Astrocyte of the cerebellum (primary cell): Measurements from ENCODE around the gene YDJC.

Experiments
- DNase-seq: peaks from one replicate; pipeline ENCODE4 v3.0.0-alpha.2; 2011; ENCODE audit warnings: low read depth
- H3K4me3 ChIP-seq: 2 replicates; pipeline ENCODE4 v1.5.1; 2011; ENCODE audit warnings: mild to moderate bottlenecking, low read depth, low read length, moderate library complexity
- in situ Hi-C: cut with HindIII; loops from 2 replicates; pipeline ENCODE4 v1.10.0; 2017; ENCODE audit warnings: low sequenced_read_pairs
- TF ChIP-seq, protein P1 (sequence below): IDR thresholded peaks from 2 replicates; pipeline ENCODE4 v1.5.1; 2012; ENCODE audit warnings: low read length, low read depth, moderate library complexity, mild to moderate bottlenecking; ENCODE audit errors: missing control alignments

YDJC gene

DNA sequence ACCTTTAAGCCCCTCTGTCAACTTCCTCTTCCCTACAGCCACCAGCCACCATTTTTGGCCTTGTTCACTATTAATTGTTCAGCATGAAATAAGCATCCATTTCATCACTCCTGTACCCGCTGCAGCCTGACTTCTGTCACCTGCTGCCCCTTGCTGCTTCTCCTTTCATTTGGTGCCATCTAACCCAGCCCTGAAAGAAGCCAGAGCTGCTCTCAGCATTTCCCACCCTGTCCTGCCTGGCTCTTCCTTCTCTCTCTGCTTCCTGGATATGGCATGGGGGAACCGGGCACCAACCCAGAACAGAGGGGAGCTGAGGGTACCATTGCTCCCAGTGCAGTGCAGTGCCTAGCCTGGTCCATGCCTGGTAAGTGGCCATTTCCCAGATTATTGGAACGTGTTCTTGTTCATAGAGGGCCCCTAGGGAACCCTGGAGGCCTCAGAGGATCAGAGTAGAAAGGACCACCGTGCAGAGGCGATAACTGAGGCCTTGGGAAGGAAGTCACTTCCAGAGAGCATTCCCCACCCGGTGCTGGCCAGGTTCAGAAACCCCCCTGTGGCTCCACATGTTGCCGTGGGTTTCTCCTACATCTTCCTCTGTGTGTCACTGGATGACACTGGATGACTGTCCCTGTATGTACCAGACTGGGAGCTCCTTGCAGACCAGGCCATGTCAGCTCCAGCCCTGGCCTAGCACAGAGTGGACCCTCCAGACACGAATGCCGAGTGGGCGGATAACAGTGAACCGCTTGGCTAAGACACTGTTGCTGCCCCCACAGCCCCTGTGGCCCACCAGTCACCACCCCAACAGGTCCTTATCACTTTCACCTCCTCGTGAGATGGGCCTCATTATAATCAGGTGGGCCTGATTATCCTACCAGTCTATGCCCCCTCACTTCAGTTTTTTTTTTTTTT, 4.7 kb downstream of the YDJC start:
- H3K4me3 ChIP-seq = no peak overlapping the region
- TF ChIP-seq, protein P1, sequence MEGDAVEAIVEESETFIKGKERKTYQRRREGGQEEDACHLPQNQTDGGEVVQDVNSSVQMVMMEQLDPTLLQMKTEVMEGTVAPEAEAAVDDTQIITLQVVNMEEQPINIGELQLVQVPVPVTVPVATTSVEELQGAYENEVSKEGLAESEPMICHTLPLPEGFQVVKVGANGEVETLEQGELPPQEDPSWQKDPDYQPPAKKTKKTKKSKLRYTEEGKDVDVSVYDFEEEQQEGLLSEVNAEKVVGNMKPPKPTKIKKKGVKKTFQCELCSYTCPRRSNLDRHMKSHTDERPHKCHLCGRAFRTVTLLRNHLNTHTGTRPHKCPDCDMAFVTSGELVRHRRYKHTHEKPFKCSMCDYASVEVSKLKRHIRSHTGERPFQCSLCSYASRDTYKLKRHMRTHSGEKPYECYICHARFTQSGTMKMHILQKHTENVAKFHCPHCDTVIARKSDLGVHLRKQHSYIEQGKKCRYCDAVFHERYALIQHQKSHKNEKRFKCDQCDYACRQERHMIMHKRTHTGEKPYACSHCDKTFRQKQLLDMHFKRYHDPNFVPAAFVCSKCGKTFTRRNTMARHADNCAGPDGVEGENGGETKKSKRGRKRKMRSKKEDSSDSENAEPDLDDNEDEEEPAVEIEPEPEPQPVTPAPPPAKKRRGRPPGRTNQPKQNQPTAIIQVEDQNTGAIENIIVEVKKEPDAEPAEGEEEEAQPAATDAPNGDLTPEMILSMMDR = no peak
- no peak for DNase-seq
- in situ Hi-C loops = no loop called here

DNA sequence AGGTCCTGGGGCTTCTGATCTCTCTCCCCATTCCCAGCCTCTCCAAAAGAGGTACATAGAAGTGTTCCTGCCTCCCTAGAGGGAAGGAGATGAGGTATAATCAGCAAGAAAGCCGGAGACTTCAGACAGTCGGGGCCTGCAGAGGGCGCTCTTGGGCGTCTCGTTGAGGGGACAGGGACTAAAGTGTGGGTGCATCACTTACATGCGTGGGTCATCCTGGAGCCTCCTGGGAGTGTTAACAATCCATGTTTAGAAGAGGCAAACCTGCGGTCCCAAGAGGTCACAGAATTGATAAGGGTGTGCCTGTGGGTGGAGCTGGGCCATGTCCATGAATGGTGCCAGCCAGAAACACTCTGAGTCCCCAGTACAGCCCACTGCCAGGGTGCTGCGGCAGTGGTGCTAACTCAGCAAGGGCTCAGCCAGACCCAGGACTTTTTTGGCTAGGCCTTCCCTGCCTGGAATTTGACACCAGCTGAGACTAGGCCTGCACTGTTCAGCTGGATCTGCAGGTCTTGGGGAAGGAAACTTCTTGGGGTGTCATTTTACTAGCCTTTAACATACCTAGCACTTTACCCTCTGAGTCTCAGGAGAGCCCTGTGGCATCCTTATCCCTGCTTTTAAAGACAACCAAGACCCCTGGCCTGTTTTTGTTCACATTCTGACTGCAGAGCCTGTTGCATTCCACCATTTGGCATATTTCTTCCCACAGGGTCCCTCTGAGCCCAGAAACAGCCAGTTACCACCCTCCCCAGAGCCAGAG, 5.5 kb downstream of the YDJC start:
- no peak for DNase-seq
- no peak overlapping the region for H3K4me3 ChIP-seq
- in situ Hi-C loops = no loop called here
- TF ChIP-seq, protein P1 = peak; percentile 63

DNA sequence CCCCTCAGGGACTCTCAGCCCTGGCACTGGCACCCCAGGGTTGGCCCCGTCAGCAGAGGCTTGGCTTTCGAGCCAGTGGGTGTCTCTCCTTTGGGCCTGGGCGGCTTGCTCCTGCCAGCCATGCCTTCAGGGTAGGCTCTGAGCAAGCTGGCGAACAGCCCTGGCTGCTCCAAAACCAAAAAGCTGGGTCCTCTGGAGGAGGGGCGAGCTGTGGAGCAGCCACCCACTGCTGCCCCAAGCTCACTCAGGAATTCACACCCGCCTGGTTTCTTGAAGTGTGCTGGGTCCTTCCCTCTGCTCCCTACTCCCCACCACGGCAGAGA, 6.2 kb downstream of the YDJC start:
- DNase-seq = no peak
- no peak overlapping the region for H3K4me3 ChIP-seq
- in situ Hi-C loops = no loop called here
- TF ChIP-seq, protein P1 = no peak

DNA sequence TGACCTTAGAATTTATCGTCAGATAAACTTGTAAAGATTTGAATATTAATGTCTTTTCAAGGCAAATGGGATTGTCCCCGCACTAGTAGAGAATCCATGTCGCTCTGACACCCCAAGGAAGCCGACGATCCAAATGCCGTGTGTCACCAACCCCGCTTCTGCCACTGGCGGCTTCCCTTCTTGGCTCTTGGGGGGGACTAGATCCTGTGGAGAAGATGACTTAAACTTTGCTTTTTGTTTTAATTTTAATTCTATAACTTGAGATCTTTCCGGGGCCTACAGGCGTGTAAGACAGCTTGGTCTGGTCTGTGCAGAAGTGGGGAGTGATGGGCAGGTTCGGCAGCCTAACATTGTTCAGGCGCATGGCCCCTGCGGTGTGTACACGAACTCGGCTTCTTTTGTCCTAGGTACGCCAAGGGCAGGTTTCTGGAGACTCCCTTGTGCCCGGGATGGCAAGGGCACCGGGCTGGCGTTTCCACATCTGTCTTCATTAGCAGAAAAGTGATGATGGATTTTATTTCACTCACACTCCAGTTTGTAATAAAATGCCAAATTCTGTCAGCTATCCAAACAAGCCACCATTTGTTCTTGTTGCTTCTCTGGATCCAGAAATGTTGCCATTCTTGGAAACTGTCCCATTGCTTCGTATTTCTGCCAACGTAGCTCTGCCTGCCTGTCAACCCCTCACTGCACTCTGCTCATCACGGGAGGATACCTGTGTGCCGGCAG, 6.7 kb downstream of the YDJC start:
- in situ Hi-C loops = no loop called here
- TF ChIP-seq, protein P1 = no peak
- no peak overlapping the region for H3K4me3 ChIP-seq
- no peak for DNase-seq

DNA sequence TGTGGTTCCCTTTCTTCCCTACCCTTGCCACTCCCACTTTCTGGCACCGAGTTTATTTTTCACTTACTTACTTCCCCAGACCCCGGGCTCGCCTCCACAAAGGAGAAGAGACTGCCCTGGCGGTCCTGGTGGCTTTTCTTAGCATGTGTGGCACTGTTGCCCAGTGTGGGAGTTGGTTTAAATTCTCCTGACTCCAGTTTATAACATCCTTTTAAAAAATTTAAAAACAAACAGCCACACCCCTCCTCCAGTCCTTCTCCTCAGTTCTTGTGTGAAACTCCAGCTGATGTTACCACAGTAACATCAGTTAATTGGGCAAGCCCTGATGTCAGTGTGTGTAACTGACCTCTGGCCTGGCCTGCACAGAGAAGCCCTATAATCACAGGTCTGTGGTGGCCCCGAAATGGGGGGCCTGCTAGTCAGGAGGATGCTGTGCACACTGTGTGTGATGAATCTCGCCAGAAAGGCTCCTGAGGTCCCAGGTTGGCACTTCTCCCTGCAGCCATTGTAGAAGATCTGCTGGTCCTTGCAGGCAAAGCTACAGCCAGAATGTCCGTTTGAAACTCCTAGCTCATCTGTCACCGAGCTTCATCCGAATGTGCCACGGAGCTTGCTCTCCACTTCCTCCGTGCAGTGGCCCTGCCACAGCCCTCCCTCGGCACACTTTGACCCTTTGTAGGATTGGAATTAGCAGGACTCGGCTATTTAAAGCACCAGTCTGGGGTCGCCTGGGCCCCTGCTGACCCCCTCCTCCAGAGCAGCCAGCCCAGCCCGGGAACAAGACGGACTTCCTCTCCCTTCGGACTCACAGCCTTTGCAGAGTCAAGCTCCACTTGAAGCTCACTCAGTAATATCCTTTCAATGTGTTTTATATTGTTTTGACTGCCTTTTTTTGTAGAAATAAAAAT, 7.6 kb downstream of the YDJC start:
- TF ChIP-seq, protein P1 = no peak
- no peak for DNase-seq
- no peak overlapping the region for H3K4me3 ChIP-seq
- in situ Hi-C loops = no loop called here
